Measurements from ENCODE around the gene MBOAT2. TPM values are rescaled to one million over a fixed set of nuclear protein-coding genes. Genes with fewer than 3 reads are reported as not detected.

MBOAT2 gene
- total and polyA plus RNA-seq, 7 donors, result 8.4 to 43.5 (median 15.3) TPM

DNA sequence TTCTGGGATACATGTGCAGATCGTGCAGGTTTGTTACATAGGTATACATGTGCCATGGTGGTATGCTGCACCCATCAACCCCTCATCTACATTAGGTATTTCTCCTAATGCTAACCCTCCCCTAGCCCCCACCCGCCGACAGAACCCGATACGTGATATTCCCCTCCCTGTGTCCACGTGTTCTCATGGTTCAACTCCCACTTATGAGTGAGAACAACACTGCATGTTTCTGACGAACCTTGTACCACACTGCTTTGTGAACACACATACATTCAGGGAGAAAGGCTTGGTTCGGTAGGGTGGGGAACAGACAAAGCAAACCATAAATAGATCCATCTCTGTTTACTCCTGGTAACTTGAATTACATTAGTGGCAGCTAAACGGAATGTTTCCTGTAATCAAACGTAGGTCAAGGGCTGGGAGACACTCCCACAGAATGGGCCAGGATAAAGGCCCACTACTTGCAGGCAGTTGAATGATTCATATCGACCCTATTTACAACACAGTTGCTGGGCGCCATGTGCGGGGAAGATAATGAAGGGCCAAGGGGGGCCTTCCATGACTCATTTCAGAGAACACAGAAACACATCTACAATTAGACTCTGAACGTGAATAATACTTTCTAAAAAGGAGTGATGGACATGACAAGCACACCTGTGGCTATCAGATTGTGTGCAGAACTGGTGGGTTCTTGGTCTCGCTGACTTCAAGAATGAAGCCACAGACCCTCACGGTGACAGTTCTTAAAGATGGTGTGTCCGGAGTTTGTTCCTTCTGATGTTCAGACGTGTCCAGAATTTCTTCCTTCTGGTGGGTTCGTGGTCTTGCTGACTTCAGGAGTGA is 109.3 kb downstream of the MBOAT2 start:
- Histone ChIP-seq H3K36me3 (peaks cover 0 to 7% (median 5%) of the 10 kb centered on the region in 4 donors), H3K27me3 (no peaks in the 10 kb centered on the region), H3K9me3 (peaks cover 0 to 5% (median 2%) of the 10 kb centered on the region in 4 donors), H3K4me3 (no peak overlapping the region), H3K27ac (no peak overlapping the region), H3K4me1 (peaks cover 0 to 6% (median 0%) of the 10 kb centered on the region in 4 donors)
- intact Hi-C loops (cut with DNase I), result no loop called here
- DNase-seq, result no peak
- 52 to 82% methylated on average over 19 of the region's 19 CpGs for WGBS, 2 donors
- no peak for TF ChIP-seq POLR2A (IDR thresholded peaks at IDR 0.05)

DNA sequence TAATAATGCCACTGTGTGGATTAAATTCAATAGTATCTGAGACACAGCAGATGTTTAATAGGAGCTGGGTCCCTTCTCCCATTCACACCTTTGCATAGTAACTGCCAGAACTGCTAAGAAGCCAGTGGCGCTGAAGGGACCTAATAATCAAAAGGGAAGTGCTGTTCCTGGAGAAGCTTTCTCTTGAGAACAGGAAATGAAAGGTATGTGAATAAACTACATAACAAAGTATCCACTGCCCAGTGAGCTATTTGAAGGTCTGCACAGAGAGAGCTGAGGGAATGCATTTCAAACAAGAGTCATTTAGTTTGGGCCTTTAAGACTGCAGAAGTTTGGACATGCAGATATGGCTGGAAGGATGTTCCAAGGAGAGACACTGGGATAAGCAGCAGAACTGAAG is 110.0 kb downstream of the MBOAT2 start:
- Histone ChIP-seq H3K36me3 (peaks cover 0 to 7% (median 5%) of the 10 kb centered on the region in 4 donors), H3K4me1 (peaks cover 0 to 6% (median 0%) of the 10 kb centered on the region in 4 donors), H3K27me3 (no peaks in the 10 kb centered on the region), H3K27ac (no peak overlapping the region), H3K4me3 (no peak overlapping the region), H3K9me3 (peaks cover 0 to 5% (median 2%) of the 10 kb centered on the region in 4 donors)
- TF ChIP-seq POLR2A (IDR thresholded peaks at IDR 0.05) (no peak), EP300 (IDR thresholded peaks at IDR 0.05) (no peak), POLR2AphosphoS5 (IDR thresholded peaks at IDR 0.05) (no peak)
- intact Hi-C loops (cut with DNase I), result no loop called here
- DNase-seq, result no peak
- WGBS, 2 donors, result 22 to 70% methylated on average over 1 of the region's 1 CpG

DNA sequence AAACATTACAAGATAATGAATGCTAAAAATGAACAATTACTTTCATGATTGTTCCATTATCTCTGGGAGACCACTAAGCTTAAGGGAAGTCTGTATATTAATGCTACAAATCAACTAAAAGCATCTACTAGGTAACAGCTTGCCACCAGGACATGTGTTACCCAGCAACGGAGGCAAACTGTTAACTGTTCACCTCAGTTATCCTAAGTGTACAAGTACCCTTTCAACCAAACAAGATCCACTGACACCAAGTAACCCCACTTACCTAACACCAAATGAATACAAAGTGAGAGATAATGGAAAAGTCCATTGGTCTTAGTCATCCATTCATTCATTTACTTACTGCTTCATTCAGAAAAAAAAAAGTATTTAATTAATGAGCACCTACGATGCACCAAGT is 111.4 kb downstream of the MBOAT2 start:
- intact Hi-C loops (cut with DNase I), result no loop called here
- H3K27ac ChIP-seq, result no peak overlapping the region
- H3K4me1 ChIP-seq, result peaks cover 0 to 6% (median 0%) of the 10 kb centered on the region in 4 donors
- no peak overlapping the region for H3K4me3 ChIP-seq
- 94 to 95% methylated on average over 2 of the region's 2 CpGs for WGBS, 2 donors
- TF ChIP-seq POLR2AphosphoS5 (IDR thresholded peaks at IDR 0.05) (no peak), EP300 (IDR thresholded peaks at IDR 0.05) (no peak), POLR2A (IDR thresholded peaks at IDR 0.05) (no peak)
- TF ChIP-seq, protein P1, sequence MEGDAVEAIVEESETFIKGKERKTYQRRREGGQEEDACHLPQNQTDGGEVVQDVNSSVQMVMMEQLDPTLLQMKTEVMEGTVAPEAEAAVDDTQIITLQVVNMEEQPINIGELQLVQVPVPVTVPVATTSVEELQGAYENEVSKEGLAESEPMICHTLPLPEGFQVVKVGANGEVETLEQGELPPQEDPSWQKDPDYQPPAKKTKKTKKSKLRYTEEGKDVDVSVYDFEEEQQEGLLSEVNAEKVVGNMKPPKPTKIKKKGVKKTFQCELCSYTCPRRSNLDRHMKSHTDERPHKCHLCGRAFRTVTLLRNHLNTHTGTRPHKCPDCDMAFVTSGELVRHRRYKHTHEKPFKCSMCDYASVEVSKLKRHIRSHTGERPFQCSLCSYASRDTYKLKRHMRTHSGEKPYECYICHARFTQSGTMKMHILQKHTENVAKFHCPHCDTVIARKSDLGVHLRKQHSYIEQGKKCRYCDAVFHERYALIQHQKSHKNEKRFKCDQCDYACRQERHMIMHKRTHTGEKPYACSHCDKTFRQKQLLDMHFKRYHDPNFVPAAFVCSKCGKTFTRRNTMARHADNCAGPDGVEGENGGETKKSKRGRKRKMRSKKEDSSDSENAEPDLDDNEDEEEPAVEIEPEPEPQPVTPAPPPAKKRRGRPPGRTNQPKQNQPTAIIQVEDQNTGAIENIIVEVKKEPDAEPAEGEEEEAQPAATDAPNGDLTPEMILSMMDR (IDR thresholded peaks at IDR 0.05), result no peak
- peaks cover 0 to 7% (median 5%) of the 10 kb centered on the region in 4 donors for H3K36me3 ChIP-seq
- no peak for DNase-seq
- peaks cover 0 to 5% (median 2%) of the 10 kb centered on the region in 4 donors for H3K9me3 ChIP-seq
- H3K27me3 ChIP-seq, result no peaks in the 10 kb centered on the region

DNA sequence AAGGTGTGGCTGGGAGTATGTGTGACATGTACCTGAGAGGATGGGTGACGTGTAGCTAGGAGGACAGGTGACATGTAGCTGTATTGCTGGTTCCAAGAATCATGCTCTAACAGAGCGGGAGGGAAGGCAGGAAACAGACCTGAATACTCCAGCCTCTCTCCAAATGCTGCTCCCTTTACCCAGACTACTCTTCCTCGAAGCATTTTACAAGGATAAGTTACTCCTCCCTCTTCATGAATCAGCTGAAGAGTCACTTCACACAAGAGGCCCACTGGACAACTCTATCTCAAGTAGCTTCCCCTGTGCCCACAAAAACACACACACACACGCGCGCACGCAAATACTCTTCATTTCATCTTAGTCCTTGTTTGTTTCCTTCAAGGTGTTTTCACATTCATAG is 113.5 kb downstream of the MBOAT2 start:
- no peak for TF ChIP-seq POLR2AphosphoS5 (IDR thresholded peaks at IDR 0.05)
- no peaks in the 10 kb centered on the region for H3K27me3 ChIP-seq
- 85 to 89% methylated on average over 7 of the region's 7 CpGs for WGBS, 2 donors
- no peak overlapping the region for H3K27ac ChIP-seq
- DNase-seq, result no peak
- no peak overlapping the region for H3K4me3 ChIP-seq
- intact Hi-C loops (cut with DNase I), result no loop called here
- H3K9me3 ChIP-seq, result no peaks in the 10 kb centered on the region
- H3K36me3 ChIP-seq, result peaks cover 0 to 2% (median under 1%) of the 10 kb centered on the region in 4 donors
- peaks cover 0 to 6% (median 0%) of the 10 kb centered on the region in 4 donors for H3K4me1 ChIP-seq

DNA sequence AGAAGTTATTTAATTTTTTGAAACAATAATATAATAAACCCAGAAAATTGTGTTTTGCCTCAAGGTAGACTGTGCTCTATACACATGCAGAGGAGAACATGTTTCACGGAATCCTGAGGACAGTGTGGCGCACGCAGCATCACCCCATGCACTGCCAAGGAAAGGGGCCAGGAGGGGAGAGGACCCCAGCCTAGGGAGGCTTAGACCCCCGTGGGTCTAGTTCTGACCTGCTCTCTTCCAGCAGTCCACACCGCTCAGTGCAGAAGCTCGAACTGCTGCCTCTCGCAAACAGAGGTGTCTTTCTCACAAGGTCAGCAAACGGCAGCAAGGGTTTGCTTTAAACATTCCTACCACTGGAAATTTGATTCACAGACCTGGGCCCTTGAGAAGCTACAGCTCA is 114.5 kb downstream of the MBOAT2 start:
- H3K27me3 ChIP-seq, result no peaks in the 10 kb centered on the region
- 94 to 96% methylated on average over 8 of the region's 8 CpGs for WGBS, 2 donors
- no peak for DNase-seq
- H3K36me3 ChIP-seq, result no peaks in the 10 kb centered on the region
- no peak overlapping the region for H3K4me3 ChIP-seq
- no peak overlapping the region for H3K27ac ChIP-seq
- H3K4me1 ChIP-seq, result peaks cover 0 to 6% (median 0%) of the 10 kb centered on the region in 4 donors
- intact Hi-C loops (cut with DNase I), result no loop called here
- H3K9me3 ChIP-seq, result no peaks in the 10 kb centered on the region
- no peak for TF ChIP-seq POLR2AphosphoS5 (IDR thresholded peaks at IDR 0.05)
- TF ChIP-seq, protein P1 (IDR thresholded peaks at IDR 0.05), result no peak
- no peak for TF ChIP-seq EP300 (IDR thresholded peaks at IDR 0.05)

DNA sequence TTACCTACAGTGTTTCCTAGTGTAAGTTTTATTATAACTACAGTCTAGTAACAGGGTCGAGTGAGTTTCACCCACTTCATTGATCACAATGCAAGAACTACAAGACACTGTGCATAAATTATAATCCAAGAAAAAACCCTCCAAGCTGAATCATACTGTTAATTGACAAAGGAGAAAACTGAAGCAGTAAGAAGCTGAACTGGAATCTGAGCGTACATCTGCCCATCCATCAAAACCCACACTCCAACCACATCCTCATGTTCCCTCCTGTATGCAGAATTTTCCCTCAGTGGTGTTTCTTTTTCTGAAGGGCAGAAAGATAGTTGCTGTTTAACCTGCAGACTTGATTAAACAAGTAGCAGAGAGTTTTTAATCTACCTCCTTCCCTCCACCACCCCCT is 116.6 kb downstream of the MBOAT2 start:
- Histone ChIP-seq H3K27ac (no peak overlapping the region), H3K4me1 (peaks cover 0 to 6% (median 0%) of the 10 kb centered on the region in 4 donors), H3K4me3 (no peak overlapping the region), H3K36me3 (no peaks in the 10 kb centered on the region), H3K27me3 (no peaks in the 10 kb centered on the region), H3K9me3 (no peaks in the 10 kb centered on the region)
- intact Hi-C loops (cut with DNase I), result no loop called here
- WGBS, 2 donors, result 53 to 61% methylated on average over 2 of the region's 2 CpGs
- no peak for DNase-seq
- TF ChIP-seq POLR2AphosphoS5 (IDR thresholded peaks at IDR 0.05), result no peak
- no peak for TF ChIP-seq EP300 (IDR thresholded peaks at IDR 0.05)
- TF ChIP-seq, protein P1 (IDR thresholded peaks at IDR 0.05), result no peak
- TF ChIP-seq POLR2A (IDR thresholded peaks at IDR 0.05), result no peak
